ENCODE data around the gene SCIN.
"Not testable (repeated sequence)": the region's sequence is repeated elsewhere in the genome, so short reads cannot be mapped to it uniquely, and the experiment has no call there.

The SCIN gene

GRCh38 chr7:12552876-12553275 lies 17.6 kb upstream of the SCIN start:
- Histone ChIP-seq H3K23ac (ENCODE audit: low read length) (no peak overlapping the region), H3K9me3 (ENCODE audit: insufficient read depth, low read depth, low read length) (no peaks in the 10 kb centered on the region), H4K12ac (ENCODE audit: low read depth, low read length) (no peak overlapping the region), H3K36me3 (ENCODE audit: control insufficient read depth in 1 of 2, insufficient read depth in 2 of 2, low read length in 2 of 2) (no peaks in the 10 kb centered on the region), H3K18ac (ENCODE audit: low read length) (no peak overlapping the region), H3K27ac (ENCODE audit: low read depth, low read length) (no peak overlapping the region), H4K8ac (ENCODE audit: low read depth, low read length) (no peak overlapping the region), H2AK5ac (ENCODE audit: low read length) (no peak overlapping the region), H3K79me2 (ENCODE audit: control insufficient read depth, insufficient read depth, low read length, poor library complexity) (no peaks in the 10 kb centered on the region), H3K9ac (ENCODE audit: low read length) (no peak overlapping the region), H2BK5ac (ENCODE audit: low read depth, low read length, poor library complexity) (no peak overlapping the region), H3K79me1 (ENCODE audit: low read length) (peaks cover 1% of the 10 kb centered on the region), H3K4me2 (ENCODE audit: low read length) (no peak overlapping the region), H3K4ac (ENCODE audit: low read depth, low read length) (no peak overlapping the region), H4K91ac (ENCODE audit: low read depth, low read length) (no peak overlapping the region), H3K4me3 (ENCODE audit: low read depth, low read length) (no peak overlapping the region), H2AFZ (ENCODE audit: insufficient read depth, low read length, poor library complexity) (no peak overlapping the region), H2BK120ac (ENCODE audit: insufficient read depth, low read length, poor library complexity) (no peak overlapping the region), H2BK12ac (ENCODE audit: low read length) (no peak overlapping the region), H3K14ac (ENCODE audit: low read length) (no peak overlapping the region), H3K4me1 (ENCODE audit: control insufficient read depth in 1 of 2, insufficient read depth in 2 of 2, low read length in 2 of 2) (no peaks in the 10 kb centered on the region), H3K27me3 (ENCODE audit: insufficient read depth, low read length) (no peaks in the 10 kb centered on the region)
- WGBS (ENCODE audit: extremely low coverage, insufficient coverage, insufficient read length), result no CpG with 5 or more reads among the region's 1 CpG
- DNase-seq, result no peak

DNA sequence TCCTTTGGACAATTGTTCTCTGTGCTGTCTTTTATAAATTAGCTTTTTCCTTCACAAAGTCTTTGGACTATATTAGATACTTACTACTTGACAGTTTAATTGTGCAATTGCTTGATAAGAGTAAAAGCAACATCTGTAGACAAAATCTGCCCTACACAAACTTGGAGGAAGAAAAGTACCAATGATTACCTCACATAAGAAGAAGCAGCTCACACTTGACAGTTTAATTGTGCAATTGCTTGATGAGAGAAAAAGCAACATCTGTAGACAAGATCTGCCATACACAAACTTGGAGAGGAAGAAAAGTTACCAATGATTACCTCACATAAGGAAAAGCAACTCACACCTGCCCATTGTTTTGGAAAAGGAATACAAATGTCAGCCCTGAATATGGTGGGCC lies 17.1 kb upstream of the SCIN start:
- H4K12ac ChIP-seq (ENCODE audit: low read depth, low read length), result no peak overlapping the region
- H3K4ac ChIP-seq (ENCODE audit: low read depth, low read length), result no peak overlapping the region
- H3K14ac ChIP-seq (ENCODE audit: low read length), result no peak overlapping the region
- no peak overlapping the region for H3K4me2 ChIP-seq (ENCODE audit: low read length)
- no peak overlapping the region for H3K9ac ChIP-seq (ENCODE audit: low read length)
- H4K8ac ChIP-seq (ENCODE audit: low read depth, low read length), result no peak overlapping the region
- no peaks in the 10 kb centered on the region for H3K36me3 ChIP-seq (ENCODE audit: control insufficient read depth in 1 of 2, insufficient read depth in 2 of 2, low read length in 2 of 2)
- H2BK12ac ChIP-seq (ENCODE audit: low read length), result no peak overlapping the region
- no peak overlapping the region for H3K23ac ChIP-seq (ENCODE audit: low read length)
- no peak overlapping the region for H2AFZ ChIP-seq (ENCODE audit: insufficient read depth, low read length, poor library complexity)
- H2AK5ac ChIP-seq (ENCODE audit: low read length), result no peak overlapping the region
- H3K4me3 ChIP-seq (ENCODE audit: low read depth, low read length), result no peak overlapping the region
- H3K79me2 ChIP-seq (ENCODE audit: control insufficient read depth, insufficient read depth, low read length, poor library complexity), result no peaks in the 10 kb centered on the region
- no peaks in the 10 kb centered on the region for H3K4me1 ChIP-seq (ENCODE audit: control insufficient read depth in 1 of 2, insufficient read depth in 2 of 2, low read length in 2 of 2)
- H2BK120ac ChIP-seq (ENCODE audit: insufficient read depth, low read length, poor library complexity), result no peak overlapping the region
- no peaks in the 10 kb centered on the region for H3K27me3 ChIP-seq (ENCODE audit: insufficient read depth, low read length)
- no peak overlapping the region for H4K91ac ChIP-seq (ENCODE audit: low read depth, low read length)
- H3K18ac ChIP-seq (ENCODE audit: low read length), result no peak overlapping the region
- DNase-seq, result no peak
- no peak overlapping the region for H2BK5ac ChIP-seq (ENCODE audit: low read depth, low read length, poor library complexity)
- H3K79me1 ChIP-seq (ENCODE audit: low read length), result peaks cover 3% of the 10 kb centered on the region
- no peak overlapping the region for H3K27ac ChIP-seq (ENCODE audit: low read depth, low read length)
- H3K9me3 ChIP-seq (ENCODE audit: insufficient read depth, low read depth, low read length), result no peaks in the 10 kb centered on the region

DNA sequence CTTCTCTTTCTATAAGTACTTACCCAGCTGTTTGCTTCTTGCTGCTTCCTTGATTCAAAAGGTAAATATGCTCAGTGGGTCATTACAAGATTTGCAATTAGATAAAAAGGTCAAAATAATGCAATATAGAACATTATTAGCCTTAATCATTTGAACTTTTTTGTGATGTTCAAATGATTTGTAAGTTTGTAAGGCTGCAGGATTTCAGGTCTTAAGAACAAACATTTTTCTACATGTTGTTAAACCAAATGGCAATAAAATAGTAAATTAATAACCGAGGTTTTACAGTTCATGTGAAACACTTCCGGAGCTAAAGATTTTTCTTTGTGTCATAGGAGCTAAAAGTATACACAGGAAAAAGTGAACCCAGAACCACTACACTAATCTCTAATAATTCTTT lies 16.2 kb upstream of the SCIN start:
- H2AFZ ChIP-seq (ENCODE audit: insufficient read depth, low read length, poor library complexity), result no peak overlapping the region
- no peak overlapping the region for H2BK5ac ChIP-seq (ENCODE audit: low read depth, low read length, poor library complexity)
- H4K91ac ChIP-seq (ENCODE audit: low read depth, low read length), result no peak overlapping the region
- H4K8ac ChIP-seq (ENCODE audit: low read depth, low read length), result no peak overlapping the region
- H4K12ac ChIP-seq (ENCODE audit: low read depth, low read length), result no peak overlapping the region
- H3K18ac ChIP-seq (ENCODE audit: low read length), result no peak overlapping the region
- H3K4me2 ChIP-seq (ENCODE audit: low read length), result no peak overlapping the region
- H3K79me2 ChIP-seq (ENCODE audit: control insufficient read depth, insufficient read depth, low read length, poor library complexity), result no peaks in the 10 kb centered on the region
- H3K4ac ChIP-seq (ENCODE audit: low read depth, low read length), result no peak overlapping the region
- H3K9ac ChIP-seq (ENCODE audit: low read length), result no peak overlapping the region
- no peak overlapping the region for H2AK5ac ChIP-seq (ENCODE audit: low read length)
- H3K4me1 ChIP-seq (ENCODE audit: control insufficient read depth in 1 of 2, insufficient read depth in 2 of 2, low read length in 2 of 2), result no peaks in the 10 kb centered on the region
- no peak overlapping the region for H2BK12ac ChIP-seq (ENCODE audit: low read length)
- no peaks in the 10 kb centered on the region for H3K9me3 ChIP-seq (ENCODE audit: insufficient read depth, low read depth, low read length)
- H3K27me3 ChIP-seq (ENCODE audit: insufficient read depth, low read length), result no peaks in the 10 kb centered on the region
- no peak for DNase-seq
- no peak overlapping the region for H3K14ac ChIP-seq (ENCODE audit: low read length)
- H3K27ac ChIP-seq (ENCODE audit: low read depth, low read length), result no peak overlapping the region
- WGBS (ENCODE audit: extremely low coverage, insufficient coverage, insufficient read length), result no CpG with 5 or more reads among the region's 2 CpGs
- no peaks in the 10 kb centered on the region for H3K36me3 ChIP-seq (ENCODE audit: control insufficient read depth in 1 of 2, insufficient read depth in 2 of 2, low read length in 2 of 2)
- H2BK120ac ChIP-seq (ENCODE audit: insufficient read depth, low read length, poor library complexity), result no peak overlapping the region
- H3K4me3 ChIP-seq (ENCODE audit: low read depth, low read length), result no peak overlapping the region
- H3K79me1 ChIP-seq (ENCODE audit: low read length), result peaks cover 3% of the 10 kb centered on the region
- no peak overlapping the region for H3K23ac ChIP-seq (ENCODE audit: low read length)

GRCh38 chr7:12554872-12555271 lies 15.6 kb upstream of the SCIN start:
- Histone ChIP-seq H3K23ac (ENCODE audit: low read length) (no peak overlapping the region), H3K14ac (ENCODE audit: low read length) (no peak overlapping the region), H2BK12ac (ENCODE audit: low read length) (no peak overlapping the region), H4K8ac (ENCODE audit: low read depth, low read length) (no peak overlapping the region), H3K4me3 (ENCODE audit: low read depth, low read length) (no peak overlapping the region), H3K4ac (ENCODE audit: low read depth, low read length) (no peak overlapping the region), H3K9me3 (ENCODE audit: insufficient read depth, low read depth, low read length) (no peaks in the 10 kb centered on the region), H2AK5ac (ENCODE audit: low read length) (no peak overlapping the region), H3K79me2 (ENCODE audit: control insufficient read depth, insufficient read depth, low read length, poor library complexity) (no peaks in the 10 kb centered on the region), H3K9ac (ENCODE audit: low read length) (no peak overlapping the region), H3K4me1 (ENCODE audit: control insufficient read depth in 1 of 2, insufficient read depth in 2 of 2, low read length in 2 of 2) (no peaks in the 10 kb centered on the region), H3K27me3 (ENCODE audit: insufficient read depth, low read length) (no peaks in the 10 kb centered on the region), H3K18ac (ENCODE audit: low read length) (no peak overlapping the region), H2BK5ac (ENCODE audit: low read depth, low read length, poor library complexity) (no peak overlapping the region), H3K4me2 (ENCODE audit: low read length) (no peak overlapping the region), H3K79me1 (ENCODE audit: low read length) (peaks cover 3% of the 10 kb centered on the region), H4K91ac (ENCODE audit: low read depth, low read length) (no peak overlapping the region), H3K27ac (ENCODE audit: low read depth, low read length) (no peak overlapping the region), H4K12ac (ENCODE audit: low read depth, low read length) (no peak overlapping the region), H3K36me3 (ENCODE audit: control insufficient read depth in 1 of 2, insufficient read depth in 2 of 2, low read length in 2 of 2) (no peaks in the 10 kb centered on the region), H2BK120ac (ENCODE audit: insufficient read depth, low read length, poor library complexity) (no peak overlapping the region), H2AFZ (ENCODE audit: insufficient read depth, low read length, poor library complexity) (no peak overlapping the region)
- WGBS (ENCODE audit: extremely low coverage, insufficient coverage, insufficient read length), result no CpG with 5 or more reads among the region's 6 CpGs
- no peak for DNase-seq

DNA sequence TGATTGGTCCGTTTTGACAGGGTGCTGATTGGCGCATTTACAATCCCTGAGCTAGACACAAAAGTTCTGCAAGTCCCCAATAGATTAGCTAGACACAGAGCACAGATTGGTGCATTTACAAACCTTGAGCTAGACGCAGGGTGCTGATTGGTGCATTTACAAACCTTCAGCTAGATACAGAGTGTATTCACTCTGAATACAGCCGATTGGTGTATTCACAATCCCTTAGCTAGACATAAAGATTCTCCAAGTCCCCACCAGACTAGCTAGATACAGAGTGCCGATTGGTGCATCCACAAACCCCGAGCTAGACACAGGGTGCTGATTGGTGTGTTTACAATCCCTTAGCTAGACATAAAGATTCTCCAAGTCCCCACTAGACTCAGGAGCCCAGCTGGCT lies 14.8 kb upstream of the SCIN start:
- H3K9me3 ChIP-seq (ENCODE audit: insufficient read depth, low read depth, low read length); DNase-seq; H2AFZ ChIP-seq (ENCODE audit: insufficient read depth, low read length, poor library complexity): not testable (repeated sequence)

More for the DNA sequence above, 14.8 kb upstream of the SCIN start:
- H2BK120ac ChIP-seq (ENCODE audit: insufficient read depth, low read length, poor library complexity); H2BK5ac ChIP-seq (ENCODE audit: low read depth, low read length, poor library complexity); H3K79me1 ChIP-seq (ENCODE audit: low read length); H3K79me2 ChIP-seq (ENCODE audit: control insufficient read depth, insufficient read depth, low read length, poor library complexity); H3K4me1 ChIP-seq (ENCODE audit: control insufficient read depth in 1 of 2, insufficient read depth in 2 of 2, low read length in 2 of 2); H3K27me3 ChIP-seq (ENCODE audit: insufficient read depth, low read length); H3K23ac ChIP-seq (ENCODE audit: low read length); H3K4me3 ChIP-seq (ENCODE audit: low read depth, low read length); H3K18ac ChIP-seq (ENCODE audit: low read length); H4K12ac ChIP-seq (ENCODE audit: low read depth, low read length); H4K91ac ChIP-seq (ENCODE audit: low read depth, low read length); H4K8ac ChIP-seq (ENCODE audit: low read depth, low read length); H3K36me3 ChIP-seq (ENCODE audit: control insufficient read depth in 1 of 2, insufficient read depth in 2 of 2, low read length in 2 of 2); H3K27ac ChIP-seq (ENCODE audit: low read depth, low read length); H3K9ac ChIP-seq (ENCODE audit: low read length); H2BK12ac ChIP-seq (ENCODE audit: low read length); H3K14ac ChIP-seq (ENCODE audit: low read length); H2AK5ac ChIP-seq (ENCODE audit: low read length); H3K4ac ChIP-seq (ENCODE audit: low read depth, low read length); H3K4me2 ChIP-seq (ENCODE audit: low read length): not testable (repeated sequence)
- WGBS (ENCODE audit: extremely low coverage, insufficient coverage, insufficient read length), result no CpG with 5 or more reads among the region's 6 CpGs

All from trophoblast cell (in vitro differentiated cells and primary cell).